GM21723 (cell line): ENCODE measurements around the gene DERA.
A peak's percentile ranks its signal among the peaks of the same experiment; 100 is the strongest.
"Not testable (repeated sequence)": the region's sequence is repeated elsewhere in the genome, so short reads cannot be mapped to it uniquely, and the experiment has no call there.

Experiments
- ATAC-seq: cut with Tn5 transposase; IDR thresholded peaks from one replicate; pipeline ENCODE4 v1.9.1; 2021; ENCODE audit warnings: mild to moderate bottlenecking, moderate library complexity; ENCODE audit not compliant: unreplicated experiment

The DERA gene

DNA sequence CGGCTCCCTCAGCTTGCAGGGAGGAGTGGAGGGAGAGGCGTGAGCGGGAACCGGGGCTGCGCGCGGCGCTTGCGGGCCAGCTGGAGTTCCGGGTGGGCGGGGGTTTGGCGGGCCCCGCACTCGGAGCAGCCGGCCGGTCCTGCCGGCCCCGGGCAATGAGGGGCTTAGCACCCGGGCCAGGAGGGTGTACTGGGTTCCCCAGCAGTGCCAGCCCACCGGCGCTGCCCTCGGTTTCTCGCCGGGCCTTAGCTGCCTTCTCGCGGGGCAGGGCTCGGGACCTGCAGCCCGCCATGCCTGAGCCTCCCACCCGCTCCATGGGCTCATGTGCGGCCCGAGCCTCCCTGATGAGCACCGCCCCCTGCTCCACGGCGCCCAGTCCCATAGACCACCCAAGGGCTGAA is 146.2 kb downstream of the DERA start:
- not testable (repeated sequence) for ATAC-seq

DNA sequence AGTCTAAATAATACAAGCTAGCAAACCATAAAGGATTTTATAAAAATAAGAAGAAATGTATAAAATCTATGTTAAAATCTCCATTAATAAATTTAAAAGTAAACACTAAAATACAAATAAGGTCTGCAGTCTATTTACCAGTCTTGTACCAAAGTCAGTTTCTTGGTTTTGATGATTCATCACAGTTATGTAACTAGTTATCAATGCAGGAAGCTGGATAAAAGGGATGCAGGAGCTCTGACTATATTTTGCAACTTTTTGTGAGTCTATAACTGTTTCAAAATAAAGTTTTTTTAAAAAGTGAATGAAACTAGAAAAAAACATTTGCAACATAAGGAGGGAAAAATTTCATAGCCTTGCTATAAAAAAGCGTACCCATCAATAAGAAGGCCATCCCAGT is 151.5 kb downstream of the DERA start:
- ATAC-seq, result no peak

DNA sequence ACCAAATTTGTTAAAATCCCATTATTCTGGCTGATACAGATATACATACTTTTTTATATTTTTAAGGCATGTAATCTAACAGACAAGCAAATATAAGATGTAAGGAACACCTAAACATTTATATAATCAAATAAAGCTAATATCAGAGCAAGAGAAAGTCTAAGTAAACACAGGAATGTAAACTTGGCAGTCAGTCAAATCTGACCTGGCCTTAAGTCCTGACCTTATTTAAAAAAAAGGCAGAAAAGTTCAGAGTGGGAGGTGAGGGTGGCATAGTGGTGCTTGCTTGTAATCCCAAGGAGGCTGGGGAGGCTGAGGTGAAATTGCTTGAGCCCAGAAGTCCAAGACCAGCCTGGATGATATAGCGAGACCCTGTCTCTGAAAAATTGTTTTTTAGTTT is 152.6 kb downstream of the DERA start:
- no peak for ATAC-seq

DNA sequence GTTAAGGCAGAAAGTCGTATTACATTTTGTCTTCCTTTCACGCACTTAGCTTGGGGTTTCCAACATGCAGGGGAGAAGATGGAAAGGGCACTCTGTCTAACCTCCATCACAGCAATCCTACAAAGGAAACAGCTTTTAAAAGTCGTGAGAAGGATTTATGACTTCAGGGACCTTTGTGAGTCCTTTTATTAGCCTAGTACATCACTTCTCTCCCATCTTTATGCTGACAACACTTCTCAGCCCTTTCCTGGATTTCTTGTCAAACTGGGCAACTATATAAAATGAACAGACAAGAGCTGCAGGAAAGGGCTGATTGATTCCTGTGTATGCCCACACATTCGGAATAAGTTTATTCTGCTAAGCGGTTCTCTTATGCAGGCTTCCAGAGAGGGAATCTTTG is 159.0 kb downstream of the DERA start:
- ATAC-seq, result no peak

DNA sequence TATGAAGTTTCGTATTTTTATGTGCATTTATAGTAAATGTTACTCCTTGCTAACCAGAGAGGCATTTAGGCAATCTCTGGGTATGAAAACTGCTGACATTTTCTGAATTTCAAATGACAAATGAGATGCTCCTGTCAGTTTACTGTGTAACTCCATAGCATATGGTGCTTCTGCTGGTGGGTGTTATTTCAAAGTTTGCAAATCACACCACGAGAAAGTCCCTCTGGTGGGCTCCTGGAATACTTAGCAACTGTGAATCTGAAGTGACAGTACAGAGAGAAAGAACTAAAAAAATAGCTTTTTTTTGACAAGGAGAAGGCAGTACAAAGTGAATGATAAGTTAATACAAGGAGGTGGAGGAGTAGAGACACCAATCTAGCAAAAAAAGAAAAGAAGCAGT is 161.5 kb downstream of the DERA start:
- ATAC-seq, result no peak

DNA sequence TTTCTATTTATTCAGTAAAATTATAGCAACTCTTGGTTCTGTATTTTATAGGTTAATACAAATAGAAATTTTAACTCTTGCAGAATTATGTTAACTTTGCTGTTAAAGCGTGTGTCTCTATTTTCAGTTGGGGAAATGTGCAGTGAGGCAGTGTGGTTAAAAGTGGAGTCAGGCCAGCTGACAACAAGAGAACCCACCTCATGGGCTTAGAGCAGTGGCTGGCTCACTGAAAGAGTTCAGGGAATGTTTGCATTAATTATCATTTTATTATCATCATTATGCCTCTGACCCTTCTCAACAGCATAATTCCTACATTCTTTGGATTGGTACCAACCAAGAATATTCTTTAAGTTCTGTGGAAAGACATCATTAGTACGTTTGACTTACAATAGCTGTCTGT is 163.8 kb downstream of the DERA start:
- ATAC-seq, result no peak

DNA sequence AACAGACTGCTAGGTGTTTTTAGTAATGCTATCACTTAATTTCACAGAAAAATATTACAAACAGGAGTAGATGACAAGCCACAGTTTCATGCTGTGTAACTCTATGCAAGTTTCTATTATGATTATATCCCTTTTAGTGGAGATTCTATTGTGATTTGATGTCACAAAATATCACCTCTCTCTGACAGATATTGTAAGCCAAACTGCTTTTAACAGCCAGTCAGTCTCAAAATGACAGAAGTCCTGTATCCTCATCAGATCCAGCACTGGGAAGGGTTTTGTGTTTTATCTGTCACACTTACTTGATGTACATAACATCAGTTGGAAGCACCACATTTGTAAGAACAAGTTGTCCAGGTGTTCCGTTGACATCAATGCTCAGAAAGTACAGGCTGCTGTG is 164.8 kb downstream of the DERA start:
- no peak for ATAC-seq

DNA sequence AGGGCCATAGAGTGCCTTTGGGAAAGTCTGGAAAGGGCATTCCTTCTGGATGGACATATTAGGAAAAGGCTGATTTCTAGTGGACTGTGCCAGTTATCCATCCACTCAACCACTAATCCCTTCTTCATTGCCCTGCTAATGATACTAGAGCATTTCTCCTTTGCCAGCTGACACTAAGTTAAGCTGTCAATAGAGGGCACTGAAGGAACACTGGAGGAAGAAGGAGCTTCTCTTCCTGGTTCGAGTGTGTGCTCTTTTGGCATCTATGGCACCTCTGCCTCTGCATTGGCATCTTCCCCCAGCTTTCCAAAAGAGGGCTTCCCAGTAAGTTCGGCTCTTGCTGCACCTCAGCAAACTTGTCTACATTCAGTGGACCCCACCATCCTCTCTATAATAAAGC is 165.4 kb downstream of the DERA start:
- ATAC-seq, result peak; percentile 57

DNA sequence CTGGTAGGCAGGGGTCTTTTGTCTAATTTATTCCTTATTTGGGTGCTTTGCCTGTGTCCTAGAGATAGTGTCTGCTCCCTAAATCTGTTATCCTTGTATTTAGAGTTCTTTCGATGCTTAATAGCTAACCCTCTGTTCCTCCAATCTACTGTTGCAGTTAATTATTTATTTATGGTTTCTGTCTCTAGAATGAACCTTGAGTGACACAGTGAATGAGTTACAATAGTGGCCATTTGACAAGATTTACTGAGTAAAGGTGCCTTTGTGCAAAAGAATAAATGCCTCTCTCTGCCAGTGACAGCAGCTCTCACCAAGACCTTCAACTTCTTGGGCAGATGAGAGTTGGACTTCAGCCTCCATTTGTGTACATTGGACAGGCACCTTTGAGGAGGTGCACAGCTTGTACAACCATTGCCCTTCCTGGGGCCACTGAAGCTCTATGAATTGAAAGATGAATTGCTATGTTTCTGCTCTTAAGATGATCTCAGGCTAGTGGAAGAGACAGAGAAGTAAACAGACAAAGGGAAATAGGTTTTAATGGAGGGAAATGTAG is 165.9 kb downstream of the DERA start:
- no peak for ATAC-seq

DNA sequence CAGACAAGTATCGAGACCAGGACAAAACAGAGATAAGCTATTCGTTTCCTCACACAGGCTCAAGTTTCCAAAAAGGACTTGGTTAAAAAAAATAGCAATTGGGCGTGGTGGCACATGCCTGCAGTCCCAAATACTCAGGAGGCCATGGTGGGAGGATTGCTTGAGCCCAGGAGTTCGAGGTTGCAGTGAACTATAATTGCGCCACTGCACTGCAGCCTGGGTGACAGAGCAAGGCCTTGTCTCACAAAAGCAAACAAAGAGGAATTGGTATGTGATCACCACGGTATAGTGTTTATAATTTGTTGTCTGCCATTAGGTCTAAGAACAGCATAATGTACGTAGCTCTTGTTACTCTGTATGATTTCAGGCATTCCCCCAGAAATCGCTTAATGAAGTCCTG is 175.3 kb downstream of the DERA start:
- ATAC-seq, result no peak

DNA sequence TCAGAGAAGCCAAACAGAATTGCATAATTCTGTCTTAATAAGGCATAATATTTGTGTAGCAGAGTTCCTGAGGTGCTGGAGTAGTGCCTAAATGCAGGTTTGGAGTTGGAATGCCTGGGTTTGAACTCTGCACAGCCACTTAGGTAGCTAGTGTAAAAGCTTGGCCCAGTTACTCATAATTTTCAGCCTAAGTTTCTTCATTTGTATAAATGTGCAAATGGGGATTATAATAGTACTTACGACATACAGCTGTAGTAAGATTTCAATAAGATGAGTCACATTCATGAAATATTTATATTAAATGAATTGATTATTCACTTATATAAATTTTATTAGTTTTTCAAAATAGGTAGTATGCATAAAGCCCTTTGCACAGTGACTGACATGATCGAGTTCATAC is 175.8 kb downstream of the DERA start:
- no peak for ATAC-seq
